ENCODE measurements around the gene SDC4.

Gene SDC4, protein sequence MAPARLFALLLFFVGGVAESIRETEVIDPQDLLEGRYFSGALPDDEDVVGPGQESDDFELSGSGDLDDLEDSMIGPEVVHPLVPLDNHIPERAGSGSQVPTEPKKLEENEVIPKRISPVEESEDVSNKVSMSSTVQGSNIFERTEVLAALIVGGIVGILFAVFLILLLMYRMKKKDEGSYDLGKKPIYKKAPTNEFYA

DNA sequence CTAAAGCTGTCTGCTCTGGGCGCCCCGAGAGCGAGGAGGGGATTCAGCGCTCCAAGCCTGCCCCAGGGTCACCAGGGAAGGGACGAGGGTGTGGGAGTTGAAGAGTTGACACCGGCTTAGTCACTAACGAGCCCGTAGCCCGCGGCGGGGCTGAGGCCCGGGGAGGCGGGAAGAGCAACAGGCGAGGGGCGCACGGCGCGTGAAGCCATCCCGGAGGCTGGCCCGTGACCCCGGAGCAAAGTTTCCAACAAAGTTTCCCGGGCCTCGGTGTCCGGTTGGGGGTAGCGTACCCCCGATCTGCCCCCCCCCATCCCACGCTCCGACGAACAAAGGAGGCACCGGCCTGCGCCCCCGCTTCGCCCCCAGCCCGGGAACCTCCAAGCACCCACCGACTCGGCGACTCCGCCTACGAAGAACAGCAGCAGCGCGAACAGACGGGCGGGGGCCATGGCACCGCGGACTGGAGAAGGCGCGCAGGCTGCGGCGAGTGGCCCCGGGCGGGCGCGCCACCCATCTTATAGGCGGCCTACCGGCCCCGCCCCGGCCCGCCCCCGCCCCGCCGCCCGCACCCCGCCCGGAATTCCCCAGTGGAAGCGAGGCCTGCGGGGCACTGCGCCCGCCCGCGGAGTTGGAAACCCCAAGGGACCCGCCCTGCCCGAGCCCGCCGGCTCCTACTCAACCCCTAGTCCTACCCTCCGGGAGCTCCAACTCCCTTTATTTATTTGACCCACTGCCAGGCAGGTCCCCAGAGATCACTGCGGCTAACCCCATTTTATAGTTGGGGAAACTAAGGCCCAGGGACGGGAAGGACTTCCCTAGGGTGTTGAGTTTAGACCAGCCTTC is at the start of gene SDC4:
TSS of gene SDC4 (minus strand) at position 489 of the 843 bp plus-strand sequence. CDS start at position 449, 40 bp downstream.
- peak; percentile 91 for DNase-seq (ENCODE audit: low spot score)

DNA sequence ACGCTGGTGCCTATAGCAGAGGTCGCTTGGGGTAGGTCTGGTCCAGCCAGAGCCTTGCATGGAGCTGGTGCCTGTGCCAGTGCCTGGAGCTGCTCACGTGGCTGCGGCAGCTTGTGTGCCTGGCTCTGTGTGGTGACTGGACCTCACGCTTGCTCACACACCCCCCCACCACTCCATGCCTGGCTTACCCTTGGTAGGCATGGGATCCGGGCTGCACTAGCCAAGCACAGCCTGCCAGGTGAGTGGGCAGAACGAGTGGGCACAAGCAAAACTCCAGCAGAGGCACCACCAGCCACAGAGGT is 46.8 kb upstream of the SDC4 start:
- DNase-seq (ENCODE audit: low spot score) = no peak

DNA sequence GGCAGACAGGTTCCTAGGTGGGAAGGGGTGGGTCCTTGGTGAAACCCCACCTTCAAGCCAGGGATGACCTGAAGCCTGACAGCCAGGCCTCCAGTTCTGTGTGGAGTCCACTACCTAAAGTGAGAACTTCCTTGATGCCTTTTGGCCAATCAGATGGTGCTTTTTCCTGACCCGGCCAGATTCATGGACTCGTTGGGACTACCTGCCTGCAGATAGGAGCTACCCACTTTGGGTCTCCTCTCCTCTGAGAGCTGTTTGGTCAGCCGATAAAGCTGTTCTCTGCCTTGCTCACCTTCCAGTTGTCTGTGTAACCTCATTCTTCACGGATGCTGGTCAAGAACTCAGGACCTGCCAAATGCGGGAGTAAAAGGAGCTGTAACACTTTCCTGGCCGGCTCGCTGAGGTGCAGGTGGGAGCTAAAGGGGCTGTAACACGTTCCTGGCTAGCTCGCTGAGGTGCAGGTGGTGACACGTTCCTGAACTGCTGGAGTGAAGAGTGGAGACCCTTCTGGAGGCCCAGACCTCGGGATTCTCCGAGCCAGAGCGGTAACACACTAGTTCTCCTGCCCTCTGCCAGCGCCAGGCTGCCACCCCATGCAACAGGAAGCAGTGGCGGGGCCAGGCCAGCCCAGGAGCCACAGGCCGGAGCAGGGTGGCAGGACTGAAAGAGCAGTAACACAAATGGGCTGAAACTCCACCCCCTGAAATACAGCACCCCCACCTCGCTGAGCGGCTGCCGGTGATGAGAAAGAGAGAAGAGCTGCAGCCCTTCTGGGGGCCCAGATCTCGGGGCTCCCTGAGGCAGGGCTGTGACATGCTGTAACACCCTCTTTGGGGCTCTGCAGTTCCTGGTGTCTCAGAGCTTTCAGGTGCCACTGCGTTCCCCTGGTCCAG is 46.2 kb upstream of the SDC4 start:
- no peak for DNase-seq (ENCODE audit: low spot score)

DNA sequence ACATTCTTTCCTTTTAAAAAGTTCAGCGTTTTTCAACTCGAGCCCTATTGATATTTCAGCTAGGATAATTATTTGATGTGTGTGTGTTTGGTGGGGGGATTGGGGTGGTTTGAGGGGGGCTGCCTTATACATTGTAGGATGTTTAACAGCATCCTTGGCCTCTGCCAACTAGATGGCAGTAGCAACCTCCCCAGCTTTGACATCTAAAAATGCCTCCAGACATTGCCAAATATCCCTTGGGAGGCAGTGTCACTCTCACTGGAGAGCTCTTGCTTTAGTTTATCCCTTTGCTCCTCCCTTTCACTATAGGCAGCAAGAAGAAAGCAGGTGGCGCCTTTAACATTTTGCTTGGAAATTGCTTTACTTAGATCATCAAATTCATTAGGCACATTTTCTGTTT is 44.5 kb upstream of the SDC4 start:
- no peak for DNase-seq (ENCODE audit: low spot score)

DNA sequence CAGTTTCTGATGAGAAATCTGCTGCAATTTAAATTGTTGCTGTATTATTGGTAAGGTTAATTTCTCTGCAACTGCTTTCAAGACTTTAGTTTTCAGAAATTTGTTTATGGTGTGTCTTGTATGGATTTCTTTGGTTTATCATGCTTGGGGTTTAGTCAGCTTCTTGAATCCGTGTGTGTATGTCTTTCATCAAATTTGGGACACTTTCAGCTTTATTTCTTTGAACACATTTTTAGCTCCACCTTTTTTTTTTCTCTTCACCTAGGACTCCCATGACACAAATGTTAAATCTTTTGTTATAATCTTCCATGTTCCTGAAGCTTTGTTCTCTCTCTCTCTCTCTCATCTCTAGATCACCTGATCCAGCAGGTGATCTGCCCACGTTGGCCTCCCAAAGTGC is 43.3 kb upstream of the SDC4 start:
- no peak for DNase-seq (ENCODE audit: low spot score)

DNA sequence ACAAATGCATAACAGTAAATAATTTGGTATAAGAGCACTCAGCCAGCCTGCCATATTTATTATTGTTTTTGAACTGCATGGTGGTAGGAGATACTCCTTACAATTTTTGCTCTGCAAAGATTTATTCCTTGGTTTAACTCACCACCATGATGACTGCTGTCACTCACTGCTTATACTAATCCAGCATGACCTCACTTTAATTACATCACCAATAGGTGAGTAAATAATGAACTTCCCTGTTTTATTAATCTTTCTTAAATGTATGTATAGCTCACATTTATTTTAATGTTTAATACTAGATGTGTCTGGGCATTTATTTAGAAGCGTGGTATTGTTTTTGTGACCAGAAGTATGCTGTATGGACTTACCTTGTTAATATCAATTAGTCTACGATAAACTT is 42.7 kb upstream of the SDC4 start:
- DNase-seq (ENCODE audit: low spot score) = no peak

DNA sequence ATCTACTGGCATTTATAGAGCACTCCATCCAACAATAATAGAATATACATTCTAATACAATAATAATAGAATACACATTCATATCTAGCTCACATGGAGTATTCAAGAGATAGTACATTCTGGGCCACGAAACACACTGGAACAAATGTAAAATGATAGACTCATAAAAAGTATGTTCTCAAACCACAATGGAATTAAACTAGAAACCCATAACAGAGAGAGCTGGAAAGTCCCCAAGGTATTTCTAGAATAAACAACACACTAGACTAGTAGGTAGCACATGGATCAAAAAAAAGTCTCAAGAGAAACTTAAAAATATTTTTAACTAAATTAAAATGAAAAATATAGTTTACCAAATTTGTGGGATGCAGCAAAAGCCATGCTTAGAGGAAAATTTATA is 39.0 kb upstream of the SDC4 start:
- DNase-seq (ENCODE audit: low spot score) = no peak

DNA sequence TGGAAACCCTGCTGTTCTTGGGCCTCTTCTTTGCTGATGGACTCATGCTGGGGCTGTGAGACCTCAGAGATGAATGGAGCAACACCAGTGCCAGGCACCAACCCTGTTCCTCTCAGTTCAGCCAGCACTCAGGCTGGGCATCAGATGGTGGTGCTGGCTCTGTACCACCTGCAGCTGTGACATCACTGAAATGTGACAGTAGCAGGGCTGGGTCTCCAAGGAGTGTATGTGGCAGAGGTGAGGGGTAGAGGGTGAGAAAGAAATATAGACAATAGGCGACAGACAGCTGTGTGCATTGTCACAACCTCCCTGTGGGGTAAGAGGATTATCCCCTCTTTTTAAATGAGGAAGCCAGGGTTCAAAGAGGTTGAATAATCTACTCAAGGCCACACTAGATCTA is 30.0 kb upstream of the SDC4 start, which contains the start of gene TP53TG5:
TSS of gene TP53TG5 (minus strand) at position 135 of the 400 bp plus-strand sequence. CDS start at position 46, 89 bp downstream.
- DNase-seq (ENCODE audit: low spot score) = no peak

DNA sequence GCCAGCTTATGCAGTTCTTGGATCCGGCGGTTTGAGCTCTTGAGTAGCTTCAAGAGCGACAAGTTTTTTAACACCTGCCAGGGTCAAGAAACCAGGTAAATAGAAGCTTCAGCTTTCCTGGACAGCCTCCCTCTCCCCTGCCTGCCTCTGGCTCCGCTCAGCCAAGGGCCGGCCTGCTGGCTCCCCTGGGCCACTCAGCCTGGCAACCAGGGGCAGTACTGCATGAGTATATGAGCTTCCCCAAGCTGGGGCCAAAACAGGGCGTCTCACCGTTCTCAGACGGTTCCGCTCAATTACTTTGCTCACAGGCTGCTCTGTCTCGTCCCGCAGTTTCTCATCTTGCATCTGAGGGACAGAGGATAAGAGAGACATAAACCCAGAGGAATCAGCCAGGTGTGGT is 29.0 kb upstream of the SDC4 start:
- no peak for DNase-seq (ENCODE audit: low spot score)

DNA sequence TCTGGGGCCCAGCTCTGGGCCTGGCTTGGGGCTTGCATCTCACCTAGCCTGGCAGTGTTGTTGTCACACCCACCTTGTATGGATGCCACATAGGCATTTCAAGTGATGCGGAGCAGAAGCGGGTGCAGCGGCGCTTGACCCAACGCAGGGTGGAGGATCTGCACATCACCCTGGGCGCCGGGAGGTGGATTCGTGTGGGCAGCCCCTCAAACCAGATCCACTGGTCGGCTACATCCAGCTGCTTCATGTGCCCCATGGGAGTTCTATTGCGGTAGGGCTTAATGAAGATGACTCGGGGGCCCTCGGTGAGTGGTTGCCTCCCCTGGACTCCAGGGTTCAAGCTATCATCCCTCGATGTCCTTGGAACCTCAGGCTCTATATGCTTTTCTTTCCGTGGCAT is 26.7 kb upstream of the SDC4 start:
- no peak for DNase-seq (ENCODE audit: low spot score)

DNA sequence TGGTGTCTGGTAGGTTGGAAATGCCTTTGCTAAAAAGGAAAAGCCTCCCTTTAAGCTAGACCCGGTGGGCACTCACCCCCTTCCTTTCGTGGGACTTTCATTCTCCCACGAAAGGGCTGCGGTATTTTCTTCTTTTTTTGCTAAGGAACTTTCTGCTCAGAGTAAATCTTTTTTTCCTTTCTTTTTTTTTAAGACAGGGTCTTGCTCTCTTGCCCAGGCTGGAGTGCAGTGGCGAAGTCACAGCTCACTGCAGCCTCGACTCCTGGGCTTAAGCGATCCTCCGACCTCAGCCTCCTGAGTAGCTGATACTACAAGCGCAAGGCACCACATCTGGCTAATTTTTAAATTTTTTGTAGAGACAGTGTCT is 25.9 kb upstream of the SDC4 start:
- DNase-seq (ENCODE audit: low spot score) = no peak

DNA sequence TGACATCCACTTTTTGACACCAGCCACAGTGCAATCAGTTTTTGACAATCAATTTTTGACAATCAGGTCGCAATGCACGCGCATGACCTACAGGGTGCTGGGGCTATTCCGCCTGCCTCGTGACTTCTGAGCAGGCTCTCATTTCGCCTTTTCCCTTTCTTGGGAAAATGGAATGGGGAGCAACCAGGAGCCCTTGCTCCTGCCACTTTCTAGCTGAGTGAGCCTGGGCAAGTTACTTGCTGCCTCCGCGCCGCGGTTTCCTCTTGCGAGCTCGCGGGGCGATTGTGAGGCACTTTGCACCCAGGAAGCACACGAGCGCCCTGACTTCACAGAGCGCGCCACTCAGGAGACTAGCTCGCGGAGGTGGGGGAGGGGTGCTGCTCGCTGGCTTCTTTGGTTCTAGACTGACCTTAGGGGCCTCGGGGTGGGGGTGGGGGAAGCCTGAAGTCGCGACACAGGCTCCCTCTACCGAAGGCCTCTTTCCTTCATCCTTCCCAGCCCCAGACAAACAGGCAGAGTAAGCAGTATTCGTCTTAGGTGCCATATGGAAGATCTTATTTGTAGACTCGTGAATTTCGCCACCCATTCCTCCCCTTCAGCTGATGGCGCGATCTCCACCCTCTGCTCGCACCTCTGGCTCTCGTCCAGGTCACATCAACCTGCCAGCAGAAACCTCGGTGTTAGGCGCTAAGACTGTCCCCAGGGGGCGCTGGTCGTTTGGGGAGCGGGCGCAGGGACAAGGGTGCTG is 25.3 kb upstream of the SDC4 start:
- peak; percentile 89 for DNase-seq (ENCODE audit: low spot score)

DNA sequence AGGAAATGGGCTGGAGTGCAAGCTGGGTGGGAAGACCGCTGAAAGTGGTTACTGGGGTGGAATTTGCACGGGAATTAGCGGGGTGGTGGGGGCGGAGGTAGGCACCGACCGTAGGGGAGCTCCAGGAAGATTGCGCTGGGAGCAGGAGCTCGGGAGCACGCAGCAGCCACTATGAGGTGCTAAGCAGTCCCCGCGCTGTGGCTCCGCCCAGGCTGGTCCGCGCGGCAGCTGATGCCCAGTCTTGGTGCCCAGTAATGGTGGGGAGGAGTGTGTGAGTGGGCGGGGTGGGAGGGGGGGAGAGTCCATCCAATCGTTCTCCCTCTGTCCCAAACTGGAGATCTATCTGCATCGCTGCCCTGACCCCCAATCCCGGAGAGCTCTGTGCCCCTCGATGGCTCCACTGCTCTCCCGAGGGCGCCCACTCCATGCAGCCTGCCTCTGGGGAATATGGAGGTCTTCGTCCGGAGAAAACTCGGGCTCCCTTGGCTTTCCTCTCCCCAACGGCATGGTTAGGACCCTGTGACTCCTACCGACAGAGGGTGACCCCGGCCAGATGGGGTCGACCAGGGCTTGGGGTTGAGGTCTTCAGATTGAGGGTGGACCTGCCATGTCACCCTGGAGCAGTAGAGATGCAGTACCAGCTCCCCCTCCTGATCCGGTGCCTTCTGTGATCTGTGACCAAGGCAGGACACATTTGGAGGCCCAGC is 24.6 kb upstream of the SDC4 start:
- DNase-seq (ENCODE audit: low spot score) = peak; percentile 50

DNA sequence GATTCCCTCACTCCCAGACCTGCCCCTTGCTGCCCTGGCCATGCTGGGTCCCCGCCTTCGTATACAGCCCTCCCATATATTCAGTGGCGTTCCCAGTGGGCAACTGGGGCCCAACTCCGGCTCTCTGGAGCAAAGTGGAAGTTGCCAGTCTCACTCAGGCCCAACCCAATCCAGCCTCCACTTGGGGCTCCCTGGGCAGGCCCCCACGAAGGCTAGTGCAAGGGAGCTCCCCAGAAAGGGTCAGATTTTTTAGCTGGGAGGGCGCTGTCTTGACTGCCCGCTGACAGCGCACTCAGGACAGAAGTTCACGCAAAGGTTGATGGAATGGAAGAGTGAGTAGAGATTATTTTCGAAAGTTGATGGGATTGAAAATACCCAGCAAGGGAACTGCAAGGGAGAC is 24.0 kb upstream of the SDC4 start:
- DNase-seq (ENCODE audit: low spot score) = no peak

DNA sequence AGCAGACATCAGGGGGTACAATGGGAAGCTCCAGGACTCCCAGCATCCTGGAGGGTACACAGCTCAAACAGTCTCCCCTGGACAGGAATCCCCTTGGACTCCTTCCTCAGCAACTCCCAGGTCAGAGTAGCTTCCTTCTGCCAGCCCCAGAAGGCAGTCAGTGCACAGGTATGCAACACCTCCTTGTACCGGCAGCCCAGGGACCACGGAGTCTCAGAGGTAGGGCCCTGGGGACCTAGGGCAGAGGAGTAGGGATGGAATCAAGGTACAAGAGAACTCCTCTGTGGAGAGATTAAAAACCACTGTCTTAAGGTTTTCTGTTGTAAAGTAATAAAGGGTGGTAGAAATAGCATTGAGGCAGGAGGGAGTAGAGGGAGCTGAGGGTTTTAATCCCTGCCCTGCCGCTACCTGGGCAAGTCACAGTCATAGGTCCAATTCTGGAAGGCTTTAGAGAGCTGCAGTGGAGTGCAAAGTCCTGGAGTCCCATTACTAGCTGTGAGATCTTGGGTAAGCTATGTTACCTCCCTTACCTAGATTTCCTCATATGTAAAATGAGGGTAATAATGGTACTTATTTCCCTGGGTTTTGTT is 22.4 kb upstream of the SDC4 start:
- DNase-seq (ENCODE audit: low spot score) = no peak

DNA sequence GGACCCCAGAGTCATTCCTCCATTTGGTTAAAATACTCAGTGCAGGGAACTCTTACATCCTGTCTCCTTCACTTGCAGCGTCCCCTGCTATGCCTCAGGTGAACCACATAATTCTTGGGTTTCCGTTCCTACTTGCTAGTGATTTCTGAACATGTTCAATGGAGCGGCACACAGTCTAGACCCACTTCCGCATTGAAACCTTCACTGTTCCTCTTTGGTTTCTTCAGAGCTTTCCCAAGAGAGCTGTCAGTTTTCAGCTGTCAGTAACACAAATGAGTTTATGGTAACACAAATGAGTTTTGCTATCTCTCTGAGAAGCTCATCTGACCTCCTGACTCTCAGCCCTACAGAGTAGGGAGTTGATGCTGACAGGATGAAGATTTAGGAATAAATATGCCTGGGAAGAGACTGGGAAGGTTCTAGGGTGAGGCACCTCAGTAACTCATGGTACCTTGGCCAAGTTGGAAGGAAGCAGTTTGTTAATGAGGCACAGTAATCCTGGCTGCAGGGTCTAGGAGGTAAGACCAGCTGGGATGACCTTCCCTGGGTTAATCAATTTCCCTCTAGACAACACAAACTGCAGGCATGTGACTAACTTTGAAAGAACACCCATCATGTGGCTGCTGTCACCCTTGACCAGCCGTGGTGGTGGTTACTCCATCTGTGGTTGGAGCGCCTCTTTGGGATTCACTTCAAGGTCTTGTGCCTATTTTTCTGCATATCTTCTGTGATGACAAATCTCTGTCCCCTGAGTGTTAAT is 20.2 kb upstream of the SDC4 start:
- DNase-seq (ENCODE audit: low spot score) = no peak

DNA sequence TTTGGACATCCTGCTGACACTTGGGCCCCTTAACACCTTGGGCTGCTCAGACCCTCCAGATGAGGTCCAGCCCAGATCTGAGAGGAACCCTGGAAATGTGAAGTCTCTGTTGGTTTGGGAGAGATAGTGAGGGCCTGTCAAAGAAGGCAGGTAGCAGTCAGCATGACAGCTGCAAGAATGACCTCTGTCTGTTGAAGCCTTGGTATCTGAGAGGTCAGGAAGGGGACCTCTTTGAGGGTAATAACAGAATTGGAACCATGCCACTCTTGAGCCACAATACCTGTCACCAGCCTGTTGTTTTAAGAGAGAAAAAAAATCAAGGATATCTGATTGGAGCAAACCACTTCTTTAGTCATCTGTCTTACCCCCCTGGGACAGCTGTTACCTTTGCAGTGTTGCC is 18.9 kb upstream of the SDC4 start:
- DNase-seq (ENCODE audit: low spot score) = no peak

DNA sequence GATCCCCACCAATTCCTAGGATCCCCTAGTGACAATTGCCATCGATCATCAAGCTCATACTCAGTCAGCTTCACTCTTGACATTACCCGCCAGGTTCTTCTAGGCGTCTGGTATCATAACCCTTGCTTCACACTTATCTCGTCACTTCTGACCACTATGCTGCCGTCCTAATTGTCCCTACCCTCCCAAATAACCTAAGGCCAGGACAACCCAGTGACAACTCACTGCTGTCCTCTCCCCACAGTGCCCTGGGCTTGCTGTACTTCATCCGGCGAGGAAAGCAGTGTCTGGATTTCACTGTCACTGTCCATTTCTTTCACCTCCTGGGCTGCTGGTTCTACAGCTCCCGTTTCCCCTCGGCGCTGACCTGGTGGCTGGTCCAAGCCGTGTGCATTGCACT is 18.4 kb upstream of the SDC4 start:
- DNase-seq (ENCODE audit: low spot score) = no peak

DNA sequence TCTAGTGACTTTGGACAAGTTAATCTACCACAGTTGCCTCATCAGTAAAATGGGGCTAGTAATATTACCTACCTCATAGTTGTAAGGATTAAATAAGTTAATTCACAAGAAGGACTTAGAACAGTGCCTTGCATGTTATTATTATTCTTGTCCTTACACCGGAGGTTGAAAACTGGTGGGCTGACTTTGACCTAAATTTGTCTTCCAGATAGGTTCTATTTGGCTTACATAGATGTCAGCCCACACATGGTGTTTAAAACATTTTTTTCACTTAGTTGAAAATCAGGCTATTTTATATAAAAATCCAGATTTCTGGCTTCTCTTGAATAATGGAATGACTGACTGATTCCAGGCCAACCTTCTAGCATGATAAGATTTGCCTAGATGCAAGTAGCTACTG is 18.0 kb upstream of the SDC4 start:
- DNase-seq (ENCODE audit: low spot score) = no peak

DNA sequence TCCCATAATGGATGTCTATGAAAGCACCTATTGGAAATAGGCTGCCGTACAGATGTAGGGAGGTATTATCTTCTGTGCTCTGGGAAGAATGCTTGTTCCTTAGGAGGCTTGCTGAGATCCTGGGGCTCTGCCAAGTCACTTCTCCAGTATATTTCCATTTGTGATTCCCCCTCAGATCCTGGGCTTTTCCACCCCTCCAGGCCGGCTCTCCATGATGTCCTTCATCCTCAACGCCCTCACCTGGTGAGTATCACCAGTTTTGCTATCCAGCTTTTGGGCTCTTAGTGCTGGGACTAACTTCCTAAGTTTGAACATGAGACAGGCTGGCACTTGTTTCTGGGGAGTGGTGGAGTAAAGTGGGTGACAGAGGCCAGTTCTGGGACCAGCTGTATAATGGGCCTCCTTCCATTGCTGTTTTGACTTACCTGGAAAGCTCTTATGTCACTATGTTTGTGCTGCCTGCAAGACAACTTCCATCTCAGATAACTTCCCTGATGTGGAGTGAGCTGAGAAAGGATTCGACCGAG is 17.3 kb upstream of the SDC4 start:
- DNase-seq (ENCODE audit: low spot score) = no peak
